ENCODE results near the gene ERC2.

DNA sequence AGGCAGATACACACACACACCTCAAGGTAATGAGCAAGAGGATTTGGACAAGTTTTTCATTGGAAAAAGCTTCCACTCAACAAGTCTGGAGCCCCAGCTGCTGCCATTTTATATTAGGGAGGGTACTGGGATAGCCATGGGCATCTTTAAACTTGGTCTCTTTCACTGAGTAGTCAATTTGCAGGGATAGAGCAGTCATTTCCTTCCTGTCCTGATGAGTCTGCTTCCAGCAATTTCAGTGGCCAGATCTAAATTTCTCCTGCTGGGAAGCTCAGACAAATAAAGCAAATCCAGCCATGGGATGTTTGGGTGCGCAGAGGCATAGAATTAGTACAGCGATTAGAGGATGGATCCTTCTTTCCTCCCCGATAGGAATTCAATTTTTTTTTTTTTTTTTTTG, 874 bp upstream of the ERC2 start:
- TF ChIP-seq GATA2 (IDR thresholded peaks at IDR 0.05; ENCODE audit: low read depth, low read length) (no peak), GATA3 (IDR thresholded peaks at IDR 0.05; ENCODE audit: low read depth, low read length) (no peak)

All from SH-SY5Y (cell line).